GM18526 (cell line): ENCODE data around the gene FTO.

Experiments
- POLR2A ChIP-seq: IDR thresholded peaks from 3 replicates; pipeline ENCODE4 v1.6.1; 2011; ENCODE audit not compliant: insufficient read length; ENCODE audit errors: extremely low read depth

Gene FTO

GRCh38 chr16:54120846-54121480 lies 417.0 kb downstream of the FTO start:
- no peak for TF ChIP-seq POLR2A

DNA sequence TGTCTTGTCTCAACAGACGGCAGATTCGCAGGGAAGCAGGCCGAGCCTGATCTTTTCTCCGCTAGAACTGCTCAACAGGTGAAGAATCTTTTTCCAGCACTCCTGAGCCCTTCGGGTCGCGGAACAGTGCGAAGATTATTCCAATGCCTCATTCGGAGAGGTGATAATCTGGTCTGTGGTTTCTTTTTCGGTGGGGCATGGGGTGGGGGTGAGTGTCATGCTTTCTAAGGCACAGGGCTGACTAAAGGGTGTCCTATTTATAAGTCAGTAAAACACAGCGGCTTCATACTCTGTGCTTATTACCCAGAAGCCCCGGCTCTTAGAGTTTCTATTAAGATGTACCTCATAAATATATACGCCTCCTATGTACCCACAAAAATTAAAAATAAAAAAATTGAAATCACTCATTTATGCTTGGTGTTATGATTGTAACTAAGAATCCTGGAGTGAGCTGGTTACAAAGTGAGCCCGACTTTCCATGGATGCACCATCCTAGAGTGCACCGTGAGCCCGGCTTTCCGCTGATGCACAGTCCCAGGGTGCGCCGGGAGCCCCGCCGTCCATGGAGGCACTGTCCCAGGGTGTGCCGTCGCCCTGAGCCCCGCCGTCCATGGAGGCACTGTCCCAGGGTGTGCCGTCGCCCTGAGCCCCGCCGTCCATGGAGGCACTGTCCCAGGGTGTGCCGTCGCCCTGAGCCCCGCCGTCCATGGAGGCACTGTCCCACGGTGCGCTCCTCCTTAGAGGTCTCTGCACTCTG lies 417.8 kb downstream of the FTO start:
- no peak for TF ChIP-seq POLR2A

DNA sequence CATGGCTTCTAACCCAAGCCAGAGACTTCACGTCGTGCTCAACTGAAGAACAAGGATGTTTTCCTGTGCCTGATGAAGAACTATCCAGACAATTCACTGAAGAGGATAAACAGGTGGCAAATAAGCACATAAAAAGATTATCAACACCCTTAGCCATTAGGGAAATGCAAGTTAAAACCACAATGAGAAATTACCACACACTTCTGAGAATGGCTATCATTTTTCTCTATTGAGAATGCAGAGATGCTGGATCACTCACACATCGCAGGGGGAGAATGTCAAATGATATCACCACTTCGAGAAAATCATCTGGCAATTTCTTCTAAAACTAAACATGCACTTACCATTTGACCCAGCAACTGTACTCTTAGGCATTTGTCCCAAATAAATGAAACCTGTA lies 419.8 kb downstream of the FTO start:
- no peak for TF ChIP-seq POLR2A

- no peak for TF ChIP-seq POLR2A
These were observed 422.0 kb downstream of the FTO start for GRCh38 chr16:54125751-54126655.

- no peak for TF ChIP-seq POLR2A
These were observed 423.0 kb downstream of the FTO start for GRCh38 chr16:54126907-54127306.

DNA sequence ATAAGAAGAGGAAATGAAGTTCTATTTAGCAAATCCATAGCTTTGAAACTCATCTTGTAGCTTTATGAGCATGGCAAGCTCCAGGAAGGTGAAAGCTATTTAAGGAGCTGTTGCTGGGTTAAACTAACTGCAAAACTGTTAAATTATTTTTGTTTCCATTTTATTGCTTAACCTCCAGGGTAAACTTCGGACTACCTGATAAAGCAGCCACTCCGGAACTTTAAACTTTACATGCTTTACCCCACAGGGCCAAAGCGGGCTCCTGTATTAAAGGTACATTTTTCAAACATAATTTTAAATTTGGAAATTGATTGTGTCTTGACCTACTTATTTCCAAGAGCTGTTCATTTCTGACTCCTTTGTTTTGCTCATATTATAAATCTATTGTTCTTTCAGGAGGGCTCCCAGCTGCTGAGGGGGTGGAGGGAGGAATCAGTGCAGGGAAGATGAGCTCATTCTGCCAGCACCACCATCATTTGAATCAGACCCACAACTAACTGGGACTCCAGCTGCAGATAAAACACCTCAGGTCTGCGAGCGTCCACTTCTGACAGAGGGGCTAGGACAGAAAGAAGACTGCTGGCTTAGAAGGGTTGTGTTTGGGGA lies 424.8 kb downstream of the FTO start:
- no peak for TF ChIP-seq POLR2A

DNA sequence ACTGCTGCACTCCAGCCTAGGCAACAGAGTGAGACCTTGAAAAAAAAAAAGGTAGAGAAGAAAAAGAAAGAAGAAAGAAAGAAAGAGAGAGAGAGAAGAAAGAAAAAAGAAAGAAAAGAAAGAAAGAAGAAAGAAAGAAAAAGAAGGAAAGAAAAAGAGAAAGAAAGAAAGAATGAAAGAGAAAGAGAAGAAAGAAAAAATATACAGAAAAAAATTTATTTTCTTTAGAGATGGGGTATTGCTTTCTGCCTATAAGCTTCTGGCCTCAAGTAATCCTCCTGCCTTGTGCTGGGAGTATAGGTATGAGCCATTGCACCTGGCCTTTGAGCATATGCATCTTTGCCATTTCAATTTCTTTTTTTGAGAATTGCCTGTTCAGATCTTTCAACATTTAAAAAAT lies 425.9 kb downstream of the FTO start:
- no peak for TF ChIP-seq POLR2A

DNA sequence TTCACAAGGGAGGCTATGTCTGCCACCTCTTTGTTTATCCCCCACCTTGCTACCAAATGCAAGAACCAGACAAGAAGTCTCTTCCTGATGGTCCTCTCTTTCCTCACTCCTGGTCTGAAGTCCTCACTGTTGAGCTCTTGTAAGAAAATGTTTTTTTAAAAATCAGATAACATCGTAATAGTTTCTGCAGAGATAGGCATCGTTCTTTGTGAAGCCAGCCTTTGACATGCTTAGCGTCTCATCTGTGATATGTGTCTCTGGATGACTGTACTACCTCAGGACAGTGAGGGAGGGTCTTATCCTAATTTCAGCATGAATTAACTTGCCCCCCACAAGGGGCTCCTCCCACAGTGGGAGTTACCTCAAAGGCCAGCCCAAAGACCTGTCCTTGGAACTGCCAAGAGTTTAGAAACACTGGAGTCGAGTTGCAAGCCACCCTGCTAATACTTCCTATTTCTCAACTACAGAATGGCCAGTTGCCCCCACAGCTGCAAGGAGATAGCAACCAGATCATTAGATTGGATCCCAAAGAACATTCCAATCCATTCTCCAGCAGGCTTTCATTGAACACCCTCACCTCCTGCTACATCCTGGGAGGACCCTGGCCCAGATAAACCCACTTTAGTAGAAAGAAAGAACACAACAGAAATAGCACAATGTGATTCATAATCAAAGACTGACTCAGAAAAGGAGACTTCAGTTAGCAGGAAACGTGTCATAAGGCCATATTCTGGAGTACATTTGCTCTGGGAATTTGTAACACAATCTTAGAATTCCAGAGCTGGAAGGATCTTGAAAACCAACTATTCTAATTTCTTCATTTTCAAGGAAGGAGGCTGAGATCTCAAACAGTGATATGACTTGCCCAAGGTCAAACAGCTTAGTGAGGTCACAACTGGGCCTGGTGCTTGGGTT lies 431.7 kb downstream of the FTO start:
- TF ChIP-seq POLR2A, result no peak

- TF ChIP-seq POLR2A, result no peak
These were observed 432.3 kb downstream of the FTO start for GRCh38 chr16:54136276-54136625.

GRCh38 chr16:54140057-54140787 lies 436.3 kb downstream of the FTO start:
- no peak for TF ChIP-seq POLR2A

- TF ChIP-seq POLR2A, result no peak
These were observed 436.8 kb downstream of the FTO start for GRCh38 chr16:54140788-54141136.

- TF ChIP-seq POLR2A, result no peak
These were observed 438.8 kb downstream of the FTO start for GRCh38 chr16:54142787-54143186.

GRCh38 chr16:54143410-54143809 lies 439.5 kb downstream of the FTO start:
- TF ChIP-seq POLR2A, result no peak
